Kidney (tissue), 14 donors: ENCODE results near the gene ITGB1BP1. TPM values are rescaled to one million over a fixed set of nuclear protein-coding genes. Genes with fewer than 3 reads are reported as not detected.

Experiments used
- DNase-seq, 5 donors: peaks; one replicate each; pipeline ENCODE4 v3.0.0-alpha.2; 2013 to 2020
- FAIRE-seq: peaks from 2 replicates; lab custom pipeline; 2012; peaks lifted over from hg19 to GRCh38; lab: Jason Lieb, UNC
- H3K27ac ChIP-seq, 2 donors: one replicate each; pipeline ENCODE4 v1.7.0; 2013; ENCODE audit warnings: low read depth in 2 of 2, low read length in 2 of 2, inconsistent platforms in 1 of 2
- H3K27me3 ChIP-seq: one replicate; pipeline ENCODE4 v1.7.1; 2013; ENCODE audit warnings: low read length, inconsistent platforms; ENCODE audit not compliant: control insufficient read depth, insufficient read depth
- H3K36me3 ChIP-seq, 3 donors: one replicate each; pipeline versions ENCODE4 v1.7.0 to v1.7.1; 2013; ENCODE audit warnings: low read length in 3 of 3, control low read depth in 1 of 3, inconsistent platforms in 1 of 3; ENCODE audit not compliant: insufficient read depth in 3 of 3, control insufficient read depth in 2 of 3
- H3K4me1 ChIP-seq, 3 donors: one replicate each; pipeline versions ENCODE4 v1.7.0 to v1.7.1; 2013; ENCODE audit warnings: low read length in 3 of 3, inconsistent platforms in 1 of 3, low read depth in 1 of 3; ENCODE audit not compliant: control insufficient read depth in 2 of 3, insufficient read depth in 2 of 3
- H3K4me3 ChIP-seq, 3 donors: one replicate each; pipeline versions ENCODE4 v1.7.0 to v1.8.1; 2013; ENCODE audit warnings: low read length in 3 of 3, control low read depth in 1 of 3, inconsistent platforms in 1 of 3
- H3K9ac ChIP-seq, 3 donors: one replicate each; pipeline versions ENCODE4 v1.7.0 to v1.7.1; 2013; ENCODE audit warnings: low read length in 3 of 3, control low read depth in 1 of 3, inconsistent platforms in 1 of 3
- H3K9me3 ChIP-seq, 3 donors: one replicate each; pipeline versions ENCODE4 v1.7.0 to v1.7.1; 2013; ENCODE audit warnings: low read length in 3 of 3, control low read depth in 1 of 3, inconsistent platforms in 1 of 3; ENCODE audit not compliant: control insufficient read depth in 2 of 3, insufficient read depth in 1 of 3
- intact Hi-C: fragments of 100-400 bp; cut with DNase I; formaldehyde crosslinking; loops from one replicate; pipeline ENCODE4 v1.11.1; 2022
- polyA plus RNA-seq: library from polyadenylated mRNA; stranded (reverse); fragments of 350-450 nt; fragmentation: Illumina TruSeq; extraction: RNeasy Lipid Tissue Mini Kit (QIAGEN cat#74804); gene quantifications from one replicate; pipeline ENCODE4 v1.2.3, GENCODE V29; 2014; ENCODE audit warnings: low read depth, low replicate concordance; ENCODE audit not compliant: insufficient read depth
- total RNA-seq: library from RNA; stranded (reverse); fragmentation: NEBNext Ultra II Directional; extraction: Animal tissue kit (Norgen Biotek cat#: 25700); gene quantifications from one replicate; pipeline ENCODE4 v1.2.1, GENCODE V29; 2021
- TF ChIP-seq, protein P1 (sequence below): IDR thresholded peaks from 3 replicates; pipeline ENCODE4 v1.5.1; 2012; ENCODE audit warnings: mild to moderate bottlenecking, moderate library complexity, borderline replicate concordance; ENCODE audit not compliant: insufficient read depth; ENCODE audit errors: extremely low read depth
- donor health status: control.
- donor health status: control.
- donor health status: control.
- donor health status: control.
- donor health status: control.
- donor health status: DM: yes; HTN: yes; CAD: no.
- donor health status: Normal renal cell carcinoma (clear cell type).

The ITGB1BP1 gene
- total and polyA plus RNA-seq, 2 donors from 2014 or later: 67.1 to 164 TPM

DNA sequence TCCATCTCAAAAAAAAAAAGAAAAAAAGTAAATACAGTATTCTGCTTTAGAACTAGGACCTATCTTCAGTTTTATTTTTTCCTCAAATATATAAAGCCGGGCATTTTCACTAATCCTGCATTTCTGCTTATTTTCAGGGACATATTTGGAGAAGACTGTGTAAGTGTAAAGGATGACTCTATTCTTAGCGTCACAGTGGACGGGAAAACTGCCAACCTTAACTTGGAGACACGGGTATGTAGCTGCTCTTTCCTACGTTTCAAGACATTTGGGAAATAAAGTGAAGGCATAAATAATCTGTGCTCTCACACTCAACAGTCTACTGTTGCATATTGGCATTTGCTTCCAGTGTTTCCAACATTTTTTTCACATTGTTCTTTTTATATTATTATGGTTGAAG, 47.9 kb upstream of the ITGB1BP1 start:
- Histone ChIP-seq H3K9ac (no peak overlapping the region), H3K9me3 (no peaks in the 10 kb centered on the region), H3K27ac (no peak overlapping the region), H3K36me3 (peaks cover 2 to 6% (median 4%) of the 10 kb centered on the region in 3 donors), H3K4me3 (no peak overlapping the region), H3K4me1 (peaks cover 0 to 8% (median 0%) of the 10 kb centered on the region in 3 donors), H3K27me3 (no peaks in the 10 kb centered on the region)
- FAIRE-seq: no peak
- intact Hi-C loops: no loop called here
- TF ChIP-seq, protein P1, sequence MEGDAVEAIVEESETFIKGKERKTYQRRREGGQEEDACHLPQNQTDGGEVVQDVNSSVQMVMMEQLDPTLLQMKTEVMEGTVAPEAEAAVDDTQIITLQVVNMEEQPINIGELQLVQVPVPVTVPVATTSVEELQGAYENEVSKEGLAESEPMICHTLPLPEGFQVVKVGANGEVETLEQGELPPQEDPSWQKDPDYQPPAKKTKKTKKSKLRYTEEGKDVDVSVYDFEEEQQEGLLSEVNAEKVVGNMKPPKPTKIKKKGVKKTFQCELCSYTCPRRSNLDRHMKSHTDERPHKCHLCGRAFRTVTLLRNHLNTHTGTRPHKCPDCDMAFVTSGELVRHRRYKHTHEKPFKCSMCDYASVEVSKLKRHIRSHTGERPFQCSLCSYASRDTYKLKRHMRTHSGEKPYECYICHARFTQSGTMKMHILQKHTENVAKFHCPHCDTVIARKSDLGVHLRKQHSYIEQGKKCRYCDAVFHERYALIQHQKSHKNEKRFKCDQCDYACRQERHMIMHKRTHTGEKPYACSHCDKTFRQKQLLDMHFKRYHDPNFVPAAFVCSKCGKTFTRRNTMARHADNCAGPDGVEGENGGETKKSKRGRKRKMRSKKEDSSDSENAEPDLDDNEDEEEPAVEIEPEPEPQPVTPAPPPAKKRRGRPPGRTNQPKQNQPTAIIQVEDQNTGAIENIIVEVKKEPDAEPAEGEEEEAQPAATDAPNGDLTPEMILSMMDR: no peak
- no peak for DNase-seq

DNA sequence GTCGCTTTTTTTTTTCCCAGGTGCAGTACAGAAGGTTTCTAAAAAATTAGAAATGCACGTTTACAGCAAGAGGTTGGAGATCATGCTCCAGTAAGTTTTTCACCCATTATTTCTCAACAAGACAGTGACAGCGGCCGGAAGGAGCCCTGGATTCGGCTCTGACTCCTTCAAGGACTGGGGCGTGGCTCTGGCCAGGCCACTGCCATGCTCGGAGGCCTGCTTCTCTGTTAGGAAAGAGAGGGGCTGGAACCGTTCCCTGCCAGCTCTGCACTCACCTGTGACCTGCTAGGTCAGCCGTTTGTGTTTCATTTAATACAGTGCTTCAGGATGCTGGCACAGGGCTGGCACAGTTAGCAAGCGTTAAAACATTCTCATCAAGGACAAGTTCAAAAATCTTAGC, 44.4 kb upstream of the ITGB1BP1 start:
- FAIRE-seq (no peak), DNase-seq (peak in 2 of 5 donors; percentile 7 to 88)

DNA sequence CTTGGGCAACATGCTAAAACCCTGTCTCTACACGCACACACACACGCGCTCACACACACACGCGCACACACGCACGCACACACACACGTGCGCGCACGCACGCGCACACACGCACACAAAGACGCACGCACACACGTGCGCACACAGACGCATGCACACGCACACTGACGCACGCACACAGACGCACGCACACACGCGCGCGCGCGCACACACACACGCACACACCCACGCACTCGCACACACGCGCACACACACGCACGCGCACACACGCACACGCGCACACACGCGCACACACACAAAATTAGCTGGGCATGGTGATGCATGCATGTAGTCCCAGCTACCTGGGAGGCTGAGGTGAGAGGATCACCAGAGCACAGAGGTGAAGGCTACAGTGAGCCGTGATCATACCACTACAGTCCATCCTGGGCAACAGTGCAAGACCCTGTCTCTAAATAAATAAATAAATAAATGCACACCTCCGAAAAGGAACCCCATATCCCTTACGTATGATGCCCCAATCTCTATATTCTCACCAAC, 42.9 kb upstream of the ITGB1BP1 start:
- intact Hi-C loops: no loop called here
- FAIRE-seq (no peak), DNase-seq (no peak)
- Histone ChIP-seq H3K36me3 (peaks cover 3 to 4% (median 4%) of the 10 kb centered on the region in 3 donors), H3K9me3 (no peaks in the 10 kb centered on the region), H3K9ac (no peak overlapping the region), H3K27me3 (no peaks in the 10 kb centered on the region), H3K4me1 (no peaks in the 10 kb centered on the region), H3K27ac (no peak overlapping the region), H3K4me3 (no peak overlapping the region)
- TF ChIP-seq, protein P1: no peak

More for the DNA sequence above, 44.4 kb upstream of the ITGB1BP1 start:
- peaks cover 4 to 6% (median 4%) of the 10 kb centered on the region in 3 donors for H3K36me3 ChIP-seq
- no peaks in the 10 kb centered on the region for H3K4me1 ChIP-seq
- no peaks in the 10 kb centered on the region for H3K27me3 ChIP-seq
- H3K27ac ChIP-seq: no peak overlapping the region
- no peak overlapping the region for H3K9ac ChIP-seq
- intact Hi-C loops: no loop called here
- H3K4me3 ChIP-seq: no peak overlapping the region
- TF ChIP-seq, protein P1: no peak
- H3K9me3 ChIP-seq: no peaks in the 10 kb centered on the region

DNA sequence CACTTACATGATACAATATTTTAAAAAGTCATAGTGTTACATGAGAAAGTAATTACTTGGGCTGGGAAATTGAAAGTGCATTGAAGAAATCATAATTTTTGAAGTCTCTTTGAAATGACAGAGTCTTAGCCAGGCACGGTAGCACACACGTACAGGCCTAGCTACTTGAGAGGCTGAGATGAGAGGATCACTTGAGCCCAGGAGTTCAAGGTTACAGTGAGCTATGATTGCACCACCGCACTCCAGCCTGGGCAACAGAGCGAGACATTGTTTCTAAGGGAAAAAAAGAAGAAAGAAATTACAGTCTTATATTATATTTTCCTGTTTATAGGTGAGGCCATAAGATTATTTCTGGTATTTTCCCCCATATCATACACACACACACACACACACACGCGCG, 41.8 kb upstream of the ITGB1BP1 start:
- FAIRE-seq (no peak), DNase-seq (no peak)
- H3K36me3 ChIP-seq: peaks cover 0 to 7% (median 6%) of the 10 kb centered on the region in 3 donors
- no peaks in the 10 kb centered on the region for H3K4me1 ChIP-seq
- no peak overlapping the region for H3K9ac ChIP-seq
- no peak overlapping the region for H3K27ac ChIP-seq
- H3K4me3 ChIP-seq: no peak overlapping the region
- intact Hi-C loops: no loop called here
- no peaks in the 10 kb centered on the region for H3K27me3 ChIP-seq
- TF ChIP-seq, protein P1: no peak
- H3K9me3 ChIP-seq: no peaks in the 10 kb centered on the region
